ENCODE results near the gene RDX.
"Not testable (repeated sequence)": the region's sequence is repeated elsewhere in the genome, so short reads cannot be mapped to it uniquely, and the experiment has no call there.

Gene RDX

GRCh38 chr11:110280595-110280994 lies 15.8 kb downstream of the RDX start:
- in situ Hi-C loops (cut with HindIII; ENCODE audit: low sequenced_read_pairs): not testable (repeated sequence)

- in situ Hi-C loops (cut with HindIII; ENCODE audit: low sequenced_read_pairs): no loop called here
These were observed 16.5 kb downstream of the RDX start for GRCh38 chr11:110279881-110280280.

GRCh38 chr11:110272919-110273318 lies 23.5 kb downstream of the RDX start:
- in situ Hi-C loops (cut with HindIII; ENCODE audit: low sequenced_read_pairs): no loop called here

GRCh38 chr11:110269996-110270395 lies 26.4 kb downstream of the RDX start:
- in situ Hi-C loops (cut with HindIII; ENCODE audit: low sequenced_read_pairs): no loop called here

- in situ Hi-C loops (cut with HindIII; ENCODE audit: low sequenced_read_pairs): no loop called here
These were observed 28.0 kb downstream of the RDX start for GRCh38 chr11:110268441-110268840.

- in situ Hi-C loops (cut with HindIII; ENCODE audit: low sequenced_read_pairs): no loop called here
These were observed 34.4 kb downstream of the RDX start for GRCh38 chr11:110262072-110262403.

- in situ Hi-C loops (cut with HindIII; ENCODE audit: low sequenced_read_pairs): no loop called here
These were observed 35.0 kb downstream of the RDX start for GRCh38 chr11:110261195-110262071.

- in situ Hi-C loops (cut with HindIII; ENCODE audit: low sequenced_read_pairs): loop anchor here (5.0 kb wide), 1 partner anchor 56 kb away; no protein-coding TSS in a partner anchor
These were observed 42.9 kb downstream of the RDX start for GRCh38 chr11:110253525-110253924.

- in situ Hi-C loops (cut with HindIII; ENCODE audit: low sequenced_read_pairs): loop anchor here (5.0 kb wide), 1 partner anchor 55 kb away; no protein-coding TSS in a partner anchor
These were observed 44.6 kb downstream of the RDX start for GRCh38 chr11:110251836-110252235.

GRCh38 chr11:110250168-110250567 lies 46.2 kb downstream of the RDX start:
- in situ Hi-C loops (cut with HindIII; ENCODE audit: low sequenced_read_pairs): loop anchor here (5.0 kb wide), 1 partner anchor 53 kb away; no protein-coding TSS in a partner anchor

- in situ Hi-C loops (cut with HindIII; ENCODE audit: low sequenced_read_pairs): loop anchor here (5.0 kb wide), 1 partner anchor 52 kb away; no protein-coding TSS in a partner anchor
These were observed 46.6 kb downstream of the RDX start for GRCh38 chr11:110249766-110250165.

- in situ Hi-C loops (cut with HindIII; ENCODE audit: low sequenced_read_pairs): no loop called here
These were observed 47.3 kb downstream of the RDX start for GRCh38 chr11:110249066-110249465.

- in situ Hi-C loops (cut with HindIII; ENCODE audit: low sequenced_read_pairs): no loop called here
These were observed 52.6 kb downstream of the RDX start for GRCh38 chr11:110243791-110244190.

GRCh38 chr11:110242746-110243145 lies 53.7 kb downstream of the RDX start:
- in situ Hi-C loops (cut with HindIII; ENCODE audit: low sequenced_read_pairs): no loop called here

- in situ Hi-C loops (cut with HindIII; ENCODE audit: low sequenced_read_pairs): no loop called here
These were observed 54.2 kb downstream of the RDX start for GRCh38 chr11:110242188-110242587.

GRCh38 chr11:110235966-110236365 lies 60.4 kb downstream of the RDX start:
- in situ Hi-C loops (cut with HindIII; ENCODE audit: low sequenced_read_pairs): no loop called here

GRCh38 chr11:110230377-110230776 lies 66.0 kb downstream of the RDX start:
- in situ Hi-C loops (cut with HindIII; ENCODE audit: low sequenced_read_pairs): no loop called here

GRCh38 chr11:110219006-110219785 lies 77.2 kb downstream of the RDX start:
- in situ Hi-C loops (cut with HindIII; ENCODE audit: low sequenced_read_pairs): no loop called here

- in situ Hi-C loops (cut with HindIII; ENCODE audit: low sequenced_read_pairs): no loop called here
These were observed 78.5 kb downstream of the RDX start for GRCh38 chr11:110217936-110218335.

GRCh38 chr11:110217223-110217877 lies 79.1 kb downstream of the RDX start:
- in situ Hi-C loops (cut with HindIII; ENCODE audit: low sequenced_read_pairs): no loop called here

GRCh38 chr11:110209313-110209694 lies 87.1 kb downstream of the RDX start:
- in situ Hi-C loops (cut with HindIII; ENCODE audit: low sequenced_read_pairs): not testable (repeated sequence)
